Activated CD8-positive, alpha-beta memory T cell treated with anti-CD3 and anti-CD28 coated beads, Interleukin-2, amount 10 ng/mL, durations not matched to agents 7 days and 5 days (primary cell): ENCODE results near the gene SZRD1. TPM values are rescaled to one million over a fixed set of nuclear protein-coding genes. Genes with fewer than 3 reads are reported as not detected.

Experiments used
- ATAC-seq: fragments of 150-1000 bp; cut with Tn5 transposase; one replicate; pipeline ENCODE4 v1.10.0; 2021; ENCODE audit warnings: moderate library complexity
- CTCF ChIA-PET: fragments of 350-600 bp; sonication (Branson Sonifier 250); formaldehyde crosslinking; loops from one replicate; lab custom pipeline; 2021; ENCODE audit warnings: antibody characterized with exemption; lab: Charles Lee
- DNase-seq: peaks from one replicate; pipeline ENCODE4 v3.0.0-alpha.2; 2020
- H3K27ac Mint-ChIP-seq: one replicate; pipeline ENCODE4 v1.8.0; 2021; ENCODE audit warnings: mild to moderate bottlenecking, mixed read lengths
- H3K27me3 Mint-ChIP-seq: one replicate; pipeline ENCODE4 v1.8.0; 2021; ENCODE audit warnings: mixed read lengths
- H3K36me3 Mint-ChIP-seq: one replicate; pipeline ENCODE4 v1.8.0; 2021; ENCODE audit warnings: mild to moderate bottlenecking, mixed read lengths
- H3K4me1 Mint-ChIP-seq: one replicate; pipeline ENCODE4 v1.8.0; 2021; ENCODE audit warnings: mixed read lengths
- H3K4me3 Mint-ChIP-seq: one replicate; pipeline ENCODE4 v1.8.0; 2021; ENCODE audit warnings: mild to moderate bottlenecking, moderate library complexity, mixed read lengths
- H3K9me3 Mint-ChIP-seq: one replicate; pipeline ENCODE4 v1.8.0; 2022; ENCODE audit warnings: low read depth, mixed read lengths
- total RNA-seq, 2 experiments: library from RNA; stranded (reverse); gene quantifications; one replicate each; pipeline ENCODE4 v1.2.3, GENCODE V29; 2021

The SZRD1 gene
- total RNA-seq, 2 experiments from 2014 or later, result 161 to 189 TPM

- Mint-ChIP-seq H3K27ac (peak overlapping the region; percentile 83), H3K9me3 (no peaks in the 10 kb centered on the region), H3K4me3 (peak overlapping the region; percentile 58), H3K4me1 (peaks cover 38% of the 10 kb centered on the region), H3K27me3 (peaks cover 15% of the 10 kb centered on the region), H3K36me3 (peaks cover 3% of the 10 kb centered on the region)
- peak; percentile 98 for ATAC-seq
- CTCF ChIA-PET, result interaction anchor here (0.6 to 2.5 kb wide), 6 partner anchors 20 to 347 kb away, joined by 3 to 19 read pairs (median 3); partner anchors contain the start of genes FBXO42 and NECAP2
- DNase-seq, result peak; percentile 86
Measured at GRCh38 chr1:16420424-16421118, 53.5 kb downstream of the SZRD1 start.

- CTCF ChIA-PET, result interaction anchor here (0.6 to 2.5 kb wide), 5 partner anchors 19 to 347 kb away, joined by 3 to 19 read pairs (median 3); partner anchors contain the start of gene NECAP2
- no peaks in the 10 kb centered on the region for H3K9me3 Mint-ChIP-seq
- H3K4me3 Mint-ChIP-seq, result peak overlapping the region; percentile 58
- peaks cover 15% of the 10 kb centered on the region for H3K27me3 Mint-ChIP-seq
- H3K36me3 Mint-ChIP-seq, result peaks cover 3% of the 10 kb centered on the region
- ATAC-seq, result peak; percentile 34
- H3K27ac Mint-ChIP-seq, result peak overlapping the region; percentile 83
- peak; percentile 50 for DNase-seq
- H3K4me1 Mint-ChIP-seq, result peaks cover 38% of the 10 kb centered on the region
Measured at GRCh38 chr1:16421201-16421600, 54.2 kb downstream of the SZRD1 start.

GRCh38 chr1:16422041-16422440 lies 55.0 kb downstream of the SZRD1 start:
- no peak for ATAC-seq
- H3K4me1 Mint-ChIP-seq, result peaks cover 38% of the 10 kb centered on the region
- H3K36me3 Mint-ChIP-seq, result peaks cover 3% of the 10 kb centered on the region
- H3K9me3 Mint-ChIP-seq, result no peaks in the 10 kb centered on the region
- no peak for DNase-seq
- H3K27me3 Mint-ChIP-seq, result peaks cover 15% of the 10 kb centered on the region
- CTCF ChIA-PET, result interaction anchor here (1.0 to 2.5 kb wide), 2 partner anchors 18 to 19 kb away, joined by 7 to 19 read pairs; partner anchors contain the start of gene NECAP2
- H3K4me3 Mint-ChIP-seq, result no peak overlapping the region
- H3K27ac Mint-ChIP-seq, result no peak overlapping the region

DNA sequence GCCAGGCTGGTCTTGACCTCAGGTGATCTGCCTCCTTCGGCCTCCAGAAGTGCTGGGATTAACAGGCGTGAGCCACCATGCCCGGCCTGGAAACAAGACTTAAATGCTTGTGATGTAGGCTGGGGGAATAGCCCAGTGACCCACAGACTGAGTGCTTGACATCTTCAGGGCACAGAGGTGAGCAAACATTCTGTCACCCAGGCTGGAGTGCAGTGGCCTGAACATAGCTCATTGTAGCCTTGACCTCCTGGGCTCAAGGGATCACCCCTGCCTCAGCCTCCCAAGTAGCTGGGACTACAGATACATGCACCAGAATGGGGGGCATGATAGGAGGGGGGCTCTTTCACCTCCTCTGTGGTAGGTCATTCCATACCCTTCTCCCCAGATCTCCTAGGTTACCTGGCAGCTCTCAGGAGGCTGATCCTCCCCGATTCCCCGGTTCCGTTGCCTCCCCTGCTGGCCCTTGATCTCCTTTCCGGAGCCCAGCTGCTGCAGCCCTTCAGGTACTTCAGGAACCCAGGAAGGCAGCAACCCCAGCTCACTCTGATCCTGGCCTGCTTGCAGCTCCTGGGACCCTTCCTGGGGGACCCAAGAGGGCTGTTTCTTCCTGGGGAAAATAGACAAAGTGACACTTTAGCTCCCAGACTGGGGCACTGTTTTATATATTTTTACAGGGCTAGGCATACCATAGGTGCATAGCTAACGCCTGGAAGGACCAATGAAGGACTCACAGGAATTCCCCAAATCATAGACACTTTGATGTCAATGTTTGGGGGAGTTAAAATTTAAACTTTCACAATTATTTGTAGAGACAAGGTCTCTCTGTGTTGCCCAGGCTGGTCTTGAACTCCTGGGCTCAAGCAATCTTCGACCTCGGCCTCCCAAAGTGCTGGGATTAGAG lies 58.3 kb downstream of the SZRD1 start:
- no peaks in the 10 kb centered on the region for H3K36me3 Mint-ChIP-seq
- ATAC-seq (no peak), DNase-seq (no peak)
- H3K9me3 Mint-ChIP-seq, result no peaks in the 10 kb centered on the region
- no peak overlapping the region for H3K27ac Mint-ChIP-seq
- no peak overlapping the region for H3K4me3 Mint-ChIP-seq
- H3K4me1 Mint-ChIP-seq, result peaks cover 18% of the 10 kb centered on the region
- CTCF ChIA-PET, result interaction anchor here (0.8 to 1.2 kb wide), 2 partner anchors 11 to 34 kb away, joined by 3 to 4 read pairs; partner anchors contain the start of gene SPATA21
- H3K27me3 Mint-ChIP-seq, result peaks cover 3% of the 10 kb centered on the region

DNA sequence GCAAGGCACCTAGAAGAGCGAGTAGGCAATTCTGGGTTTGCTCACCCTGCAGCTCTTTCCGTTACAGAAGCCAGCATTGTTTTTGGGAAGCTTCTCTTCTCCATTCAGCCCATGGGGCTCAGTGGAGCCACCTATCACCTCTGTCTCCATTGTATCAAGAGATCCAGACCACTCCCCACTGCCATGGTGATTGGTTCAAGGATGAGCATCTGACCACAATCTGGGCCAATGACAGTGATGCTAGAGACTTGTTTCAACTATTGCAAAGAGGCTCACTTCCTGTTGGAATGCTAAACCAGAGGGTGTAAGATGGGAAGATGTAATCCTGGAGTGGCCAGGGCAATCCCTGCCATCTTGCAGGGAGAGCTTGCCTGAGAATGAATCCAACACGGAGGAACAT lies 63.6 kb downstream of the SZRD1 start:
- DNase-seq (no peak), ATAC-seq (no peak)
- Mint-ChIP-seq H3K4me1 (no peaks in the 10 kb centered on the region), H3K27me3 (peaks cover 13% of the 10 kb centered on the region), H3K9me3 (no peaks in the 10 kb centered on the region), H3K27ac (no peak overlapping the region), H3K36me3 (no peaks in the 10 kb centered on the region), H3K4me3 (no peak overlapping the region)
- CTCF ChIA-PET, result interaction anchor here (1.1 kb wide), 1 partner anchor 9 kb away, joined by 4 read pairs; no protein-coding TSS in a partner anchor

- Mint-ChIP-seq H3K36me3 (no peaks in the 10 kb centered on the region), H3K27ac (no peak overlapping the region), H3K4me1 (no peaks in the 10 kb centered on the region), H3K27me3 (peaks cover 13% of the 10 kb centered on the region), H3K4me3 (no peak overlapping the region), H3K9me3 (no peaks in the 10 kb centered on the region)
- CTCF ChIA-PET, result no interaction called here
- DNase-seq (no peak), ATAC-seq (no peak)
Measured at GRCh38 chr1:16433030-16433429, 66.0 kb downstream of the SZRD1 start.

DNA sequence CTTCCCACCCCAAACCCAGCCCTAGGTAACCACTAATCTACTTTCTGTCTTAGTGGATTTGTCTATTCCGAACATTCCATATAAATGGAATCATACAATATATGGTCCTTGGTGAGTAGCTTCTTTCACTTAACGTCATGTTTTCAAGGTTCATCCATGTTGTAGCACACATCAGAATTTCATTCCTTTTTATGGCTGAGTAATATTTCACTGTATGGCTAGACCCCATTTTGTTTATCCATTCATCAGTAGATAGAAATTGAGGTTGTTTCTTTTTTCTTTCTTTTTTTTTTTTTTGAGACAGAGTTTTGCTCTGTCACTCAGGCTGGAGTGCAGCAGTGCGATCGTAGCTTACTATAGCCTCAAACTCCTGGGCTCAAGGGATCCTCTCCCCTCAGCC lies 67.0 kb downstream of the SZRD1 start:
- DNase-seq, result no peak
- no peak overlapping the region for H3K4me3 Mint-ChIP-seq
- H3K27ac Mint-ChIP-seq, result no peak overlapping the region
- ATAC-seq, result no peak
- no peaks in the 10 kb centered on the region for H3K36me3 Mint-ChIP-seq
- H3K9me3 Mint-ChIP-seq, result no peaks in the 10 kb centered on the region
- CTCF ChIA-PET, result interaction anchor here (0.8 kb wide), 1 partner anchor 187 kb away, joined by 3 read pairs; no protein-coding TSS in a partner anchor
- H3K27me3 Mint-ChIP-seq, result peaks cover 13% of the 10 kb centered on the region
- H3K4me1 Mint-ChIP-seq, result no peaks in the 10 kb centered on the region

- H3K4me1 Mint-ChIP-seq, result peaks cover under 1% of the 10 kb centered on the region
- H3K36me3 Mint-ChIP-seq, result no peaks in the 10 kb centered on the region
- ATAC-seq (no peak), DNase-seq (no peak)
- H3K27ac Mint-ChIP-seq, result no peak overlapping the region
- H3K9me3 Mint-ChIP-seq, result no peaks in the 10 kb centered on the region
- CTCF ChIA-PET, result interaction anchor here (0.8 kb wide), 1 partner anchor 186 kb away, joined by 3 read pairs; no protein-coding TSS in a partner anchor
- H3K27me3 Mint-ChIP-seq, result peaks cover 13% of the 10 kb centered on the region
- no peak overlapping the region for H3K4me3 Mint-ChIP-seq
Measured at GRCh38 chr1:16434501-16434900, 67.5 kb downstream of the SZRD1 start.

DNA sequence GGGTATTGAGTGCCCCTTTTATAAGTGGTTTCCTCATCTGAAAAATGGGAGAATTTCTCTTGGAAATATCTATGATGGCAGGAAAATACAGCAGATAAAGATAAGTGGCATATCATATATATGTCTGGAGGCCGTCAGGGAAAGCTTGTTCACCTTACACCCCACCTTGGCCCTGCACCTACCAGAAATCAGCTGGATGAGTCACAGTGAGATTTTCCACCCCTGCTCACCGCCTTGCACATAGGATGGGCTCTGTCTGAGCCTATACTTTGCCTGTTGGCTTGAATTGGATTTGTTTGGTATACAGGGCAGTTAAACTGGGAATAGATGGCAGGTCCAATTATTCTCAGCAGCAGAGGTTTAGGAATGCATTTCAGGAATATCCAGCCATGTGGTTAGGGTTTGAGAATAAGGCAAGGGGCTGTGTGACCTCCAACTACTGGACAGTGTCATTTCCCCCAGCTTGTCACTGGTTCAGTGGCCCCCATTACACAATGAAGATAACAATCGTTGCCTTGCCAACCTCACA lies 70.0 kb downstream of the SZRD1 start, which contains the start of gene SPATA21:
Gene SPATA21 (minus strand): TSS at position 479 of the 529 bp plus-strand sequence. CDS start 6,053 bp downstream, outside the sequence.
- CTCF ChIA-PET, result interaction anchor here (0.6 to 0.9 kb wide), 2 partner anchors 11 to 572 kb away, joined by 3 read pairs; no protein-coding TSS in a partner anchor
- Mint-ChIP-seq H3K27me3 (peaks cover 13% of the 10 kb centered on the region), H3K4me3 (no peak within 1 kb of the TSS), H3K9me3 (no peaks in the 10 kb centered on the region), H3K4me1 (peaks cover 14% of the 10 kb centered on the region), H3K36me3 (no peaks in the 10 kb centered on the region), H3K27ac (no peak within 1 kb of the TSS)
- ATAC-seq, result no peak
- no peak for DNase-seq

GRCh38 chr1:16438516-16438915 lies 71.5 kb downstream of the SZRD1 start:
- CTCF ChIA-PET, result interaction anchor here (1.8 to 2.9 kb wide), 3 partner anchors 11 to 71 kb away, joined by 7 to 16 read pairs (median 16); partner anchors contain the start of gene SZRD1
- DNase-seq (no peak), ATAC-seq (no peak)
- H3K4me1 Mint-ChIP-seq, result peaks cover 29% of the 10 kb centered on the region
- H3K27ac Mint-ChIP-seq, result no peak overlapping the region
- H3K4me3 Mint-ChIP-seq, result no peak overlapping the region
- peaks cover 6% of the 10 kb centered on the region for H3K36me3 Mint-ChIP-seq
- H3K9me3 Mint-ChIP-seq, result no peaks in the 10 kb centered on the region
- peaks cover 2% of the 10 kb centered on the region for H3K27me3 Mint-ChIP-seq

DNA sequence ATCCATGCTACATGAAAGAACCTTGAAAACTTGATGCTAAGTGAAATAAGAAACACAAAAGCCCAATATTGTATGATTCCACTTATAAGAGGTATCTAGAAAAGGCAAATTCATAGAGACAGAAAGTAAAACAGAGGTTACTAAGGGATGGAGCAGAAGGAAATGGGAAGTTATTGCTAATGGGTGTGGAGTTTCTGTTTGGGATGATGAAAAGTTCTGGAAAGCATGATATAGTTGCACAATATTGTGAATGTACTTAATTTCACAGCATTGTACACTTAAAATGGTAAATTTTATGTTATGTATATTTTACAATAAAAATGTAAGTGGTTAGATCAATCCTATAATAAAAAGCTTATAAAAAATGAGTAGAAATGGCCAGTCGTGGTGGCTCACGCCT lies 71.9 kb downstream of the SZRD1 start:
- Mint-ChIP-seq H3K4me3 (no peak overlapping the region), H3K27me3 (peaks cover 2% of the 10 kb centered on the region), H3K9me3 (no peaks in the 10 kb centered on the region), H3K27ac (peak overlapping the region; percentile 13), H3K4me1 (peaks cover 32% of the 10 kb centered on the region), H3K36me3 (peaks cover 6% of the 10 kb centered on the region)
- ATAC-seq, result no peak
- CTCF ChIA-PET, result interaction anchor here (1.8 to 2.9 kb wide), 3 partner anchors 11 to 71 kb away, joined by 7 to 16 read pairs (median 16); partner anchors contain the start of gene SZRD1
- DNase-seq, result no peak

DNA sequence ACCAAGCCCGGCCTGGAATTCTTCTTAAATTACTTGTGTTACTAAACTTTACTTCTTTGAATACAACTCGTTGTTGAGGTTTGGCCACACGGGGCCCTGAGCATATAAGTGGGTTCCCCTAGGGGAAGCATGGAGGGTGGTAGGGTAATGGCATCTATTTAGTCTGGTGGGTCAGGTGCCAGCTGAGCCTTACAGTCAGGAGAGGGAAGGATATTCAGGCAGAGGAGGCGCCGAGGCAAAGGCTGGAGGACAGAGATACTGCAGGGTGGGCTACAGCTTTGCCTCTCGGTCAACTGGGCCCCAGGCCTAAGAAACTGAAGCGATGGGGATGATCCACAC lies 73.1 kb downstream of the SZRD1 start:
- no peaks in the 10 kb centered on the region for H3K9me3 Mint-ChIP-seq
- H3K27me3 Mint-ChIP-seq, result peaks cover under 1% of the 10 kb centered on the region
- DNase-seq (no peak), ATAC-seq (peak; percentile 28)
- CTCF ChIA-PET, result interaction anchor here (0.7 to 3.0 kb wide), 26 partner anchors 9 to 361 kb away, joined by 3 to 19 read pairs (median 4); partner anchors contain the start of genes CPLANE2, FBXO42 and SZRD1
- peak overlapping the region; percentile 92 for H3K27ac Mint-ChIP-seq
- peaks cover 37% of the 10 kb centered on the region for H3K4me1 Mint-ChIP-seq
- peaks cover 12% of the 10 kb centered on the region for H3K36me3 Mint-ChIP-seq
- peak overlapping the region; percentile 85 for H3K4me3 Mint-ChIP-seq
